Activated CD8-positive, alpha-beta memory T cell treated with anti-CD3 and anti-CD28 coated beads, Interleukin-2, amount 50 U/mL, for 24 hours (primary cell): ENCODE measurements around the gene RIOK3.
"Not testable (repeated sequence)": the region's sequence is repeated elsewhere in the genome, so short reads cannot be mapped to it uniquely, and the experiment has no call there.

ENCODE experiments used
- DNase-seq: peaks from one replicate; pipeline ENCODE4 v3.0.0-alpha.2; 2020; ENCODE audit errors: extremely low read depth

RIOK3 gene

DNA sequence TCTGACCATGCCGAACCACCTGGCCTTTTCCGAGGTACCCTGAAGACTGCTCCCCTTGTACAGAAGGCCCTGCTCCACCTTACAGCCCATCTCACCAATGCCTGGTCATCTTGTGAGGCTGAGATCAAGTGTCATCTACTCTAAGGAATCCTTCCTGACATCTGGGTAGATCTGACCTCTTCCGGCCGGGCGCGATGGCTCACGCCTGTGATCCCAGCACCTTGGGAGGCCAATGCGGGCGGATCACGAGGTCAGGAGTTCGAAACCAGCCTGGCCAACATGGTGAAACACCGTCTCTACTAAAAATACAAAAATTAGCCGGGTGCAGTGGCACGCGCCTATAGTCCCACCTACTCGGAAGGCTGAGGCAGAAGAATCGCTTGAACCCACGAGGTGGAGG is 2.1 kb upstream of the RIOK3 start:
- DNase-seq, result no peak

DNA sequence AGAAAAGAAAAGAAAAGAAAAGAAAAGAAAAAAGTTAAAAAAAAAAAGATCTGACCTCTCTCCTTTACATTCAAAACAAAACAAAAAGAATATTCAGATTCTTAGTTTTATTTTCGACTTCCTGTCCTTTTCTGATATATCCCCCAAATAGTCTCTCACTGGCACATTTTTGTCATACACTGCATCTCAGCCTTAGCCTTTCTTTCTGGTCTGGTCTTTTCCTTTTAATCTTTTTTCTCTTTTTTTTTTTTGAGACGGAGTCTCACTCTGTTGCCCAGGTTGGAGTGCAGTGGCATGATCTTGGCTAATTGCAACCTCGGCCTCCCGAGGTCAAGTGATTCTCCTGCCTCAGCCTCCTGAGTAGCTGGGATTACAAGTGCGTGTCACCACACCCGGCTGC is 1.6 kb upstream of the RIOK3 start:
- no peak for DNase-seq

DNA sequence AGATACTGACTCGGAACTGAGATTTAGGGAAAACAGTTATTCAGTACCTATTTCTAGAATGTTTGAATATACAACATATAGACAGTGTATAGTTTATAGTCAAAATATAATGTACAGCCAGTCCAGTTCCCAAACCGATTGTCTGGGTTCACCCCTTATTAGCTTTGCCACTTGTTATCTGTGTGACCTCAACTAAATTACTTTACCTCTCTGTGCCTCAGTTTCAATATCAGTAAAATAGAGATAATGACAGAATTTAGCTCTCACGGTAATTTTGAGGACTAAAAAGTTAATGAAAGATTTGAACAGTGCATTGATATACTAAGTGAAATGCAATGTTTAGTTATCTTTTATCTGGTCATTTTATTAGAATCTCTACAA is 750 bp upstream of the RIOK3 start:
- no peak for DNase-seq

DNA sequence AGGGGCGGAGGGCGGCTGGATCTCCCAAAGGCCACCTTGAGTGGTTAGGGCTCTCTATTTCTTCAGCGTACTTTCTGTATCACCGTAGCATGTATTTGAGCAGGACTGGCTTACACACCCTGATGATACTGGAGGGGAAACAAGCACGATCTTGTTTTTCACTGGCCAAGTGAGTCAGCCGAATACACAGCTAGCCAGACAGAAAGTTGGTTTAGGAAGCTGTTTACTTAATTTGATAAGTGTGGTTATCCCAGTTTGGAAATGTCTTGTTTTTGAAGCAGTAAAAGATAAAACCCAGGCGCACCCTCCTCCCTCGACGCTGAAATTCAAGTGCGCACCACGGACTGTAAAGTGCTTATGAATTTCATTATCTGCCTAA is 582 bp downstream of the RIOK3 start:
- no peak for DNase-seq

DNA sequence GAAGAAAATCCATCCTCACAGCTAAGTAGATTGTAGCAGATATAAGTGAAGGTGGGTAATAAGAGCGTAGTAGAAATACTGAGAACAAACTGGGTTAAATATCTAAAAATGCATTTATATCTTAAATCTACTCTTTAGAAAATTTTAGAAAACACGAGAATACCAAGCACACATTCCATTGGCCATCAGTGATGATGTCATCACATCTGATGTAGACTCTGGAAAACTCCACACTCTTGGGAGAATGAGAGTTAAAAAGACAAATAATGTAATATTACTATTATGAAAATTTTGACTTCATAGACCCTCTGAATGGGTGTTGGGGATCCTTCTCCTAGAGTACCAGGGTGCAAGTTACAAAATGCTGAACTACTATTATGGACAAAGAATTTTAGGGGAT is 3.7 kb downstream of the RIOK3 start:
- no peak for DNase-seq

DNA sequence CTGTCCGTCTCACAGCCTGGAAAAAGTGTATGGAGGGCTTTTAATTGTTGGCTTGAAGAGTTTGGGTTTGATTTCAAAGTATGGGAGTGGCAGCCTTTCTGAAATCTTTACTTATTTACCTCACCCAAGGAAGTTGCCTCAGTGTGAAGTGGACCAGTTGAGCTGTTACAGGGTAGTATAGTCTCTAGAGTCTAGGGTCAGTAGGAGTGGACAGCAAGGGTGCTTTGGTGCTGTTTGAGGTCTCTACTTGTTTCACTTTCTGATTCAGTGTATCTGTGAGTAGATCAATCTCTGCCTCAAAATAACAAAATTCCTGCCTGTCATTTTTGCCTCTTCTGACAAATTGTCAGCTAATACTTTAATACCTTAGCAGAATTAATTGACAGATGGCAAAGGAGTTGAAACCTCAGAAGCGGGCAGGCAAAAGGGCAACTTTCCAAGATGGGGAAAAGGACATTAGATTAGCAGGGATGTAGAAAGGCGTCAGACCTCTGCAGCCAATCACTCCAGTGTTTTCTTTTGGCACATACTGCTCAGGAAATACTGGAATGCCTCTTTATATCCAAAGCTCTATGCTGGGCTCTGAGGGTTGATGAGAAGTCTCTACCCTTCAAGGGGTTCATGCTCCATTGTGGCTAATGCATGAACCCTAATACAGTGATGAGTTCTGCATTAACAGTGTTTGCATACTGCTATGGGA is 5.9 kb downstream of the RIOK3 start:
- no peak for DNase-seq

DNA sequence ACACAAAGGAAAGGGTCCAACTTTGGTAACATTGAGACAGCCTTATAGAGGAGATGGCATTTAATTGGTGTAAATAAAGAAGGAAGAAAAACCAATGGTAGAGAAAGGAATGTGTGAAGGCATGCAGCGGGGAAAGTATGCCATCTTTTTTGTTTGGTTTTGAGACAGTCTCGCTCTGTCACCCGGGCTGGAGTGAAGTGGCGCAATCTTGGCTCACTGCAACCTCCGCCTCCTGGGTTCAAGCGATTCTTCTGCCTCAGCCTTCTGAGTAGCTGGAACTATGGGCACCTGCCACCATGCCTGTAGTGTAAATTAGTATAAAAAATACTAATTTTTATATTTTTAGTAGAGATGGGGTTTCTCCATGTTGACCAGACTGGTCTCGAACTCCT is 6.4 kb downstream of the RIOK3 start:
- no peak for DNase-seq

DNA sequence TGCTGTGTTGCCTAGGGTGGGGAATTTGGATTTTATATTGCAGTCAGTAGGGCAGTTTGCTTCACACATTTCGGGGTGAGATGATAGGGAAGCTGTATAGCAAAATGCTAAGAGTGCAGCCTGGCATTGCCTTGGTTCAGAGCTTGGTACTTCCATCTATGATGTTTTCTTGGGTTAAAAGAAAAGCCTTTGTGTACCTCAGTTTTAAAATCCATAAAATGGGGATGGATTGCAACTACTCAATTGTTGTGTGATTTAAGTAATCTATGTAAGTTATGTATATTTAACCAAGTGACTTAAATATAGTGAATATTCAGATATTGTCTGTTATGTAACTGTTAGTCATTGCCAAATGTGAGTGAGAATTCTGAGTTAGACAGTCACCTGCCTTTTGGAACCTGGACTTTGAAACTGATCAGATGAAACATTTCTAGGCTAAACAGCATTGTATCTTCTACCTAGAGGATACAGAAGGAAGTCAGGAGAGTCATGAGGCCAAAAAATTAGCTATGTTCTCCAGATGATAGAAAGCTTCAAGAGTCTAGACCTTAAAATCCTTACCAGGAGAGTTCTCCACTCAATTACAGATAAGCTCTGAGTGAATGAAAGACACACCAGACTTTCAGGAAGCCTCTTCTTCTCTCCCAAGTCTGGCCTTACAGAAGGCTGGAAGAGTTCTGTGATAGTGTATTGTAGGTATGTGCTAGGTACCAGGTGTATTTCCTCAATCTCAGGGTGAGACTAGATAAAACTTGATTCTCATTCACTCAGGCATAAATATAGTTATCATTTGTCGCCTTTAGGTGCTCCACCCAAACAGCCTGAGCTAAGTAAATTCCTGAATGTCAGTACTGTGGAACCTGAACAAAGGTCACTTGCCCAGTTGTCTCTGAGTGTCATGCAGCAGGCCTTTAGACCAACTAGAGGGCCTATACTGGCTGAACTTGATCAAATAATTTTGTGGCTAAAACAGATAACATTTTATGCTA is 7.5 kb downstream of the RIOK3 start:
- DNase-seq, result no peak

DNA sequence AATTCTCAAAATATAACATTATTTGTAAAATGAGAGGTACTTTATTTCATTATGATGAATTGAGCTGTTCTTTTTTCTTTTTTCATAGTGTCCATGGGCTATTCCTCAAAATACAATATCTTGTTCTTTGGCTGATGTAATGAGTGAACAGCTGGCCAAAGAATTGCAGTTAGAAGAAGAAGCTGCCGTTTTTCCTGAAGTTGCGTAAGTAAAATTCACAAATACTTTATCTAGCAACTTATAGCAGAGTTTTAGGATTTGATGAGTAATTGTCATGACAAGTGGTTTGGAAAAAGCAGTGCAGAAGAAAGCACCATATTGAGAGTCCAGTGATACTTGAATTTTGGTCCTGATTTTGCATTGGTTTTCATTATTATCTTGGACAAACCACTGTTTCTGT is 9.8 kb downstream of the RIOK3 start:
- DNase-seq, result no peak

DNA sequence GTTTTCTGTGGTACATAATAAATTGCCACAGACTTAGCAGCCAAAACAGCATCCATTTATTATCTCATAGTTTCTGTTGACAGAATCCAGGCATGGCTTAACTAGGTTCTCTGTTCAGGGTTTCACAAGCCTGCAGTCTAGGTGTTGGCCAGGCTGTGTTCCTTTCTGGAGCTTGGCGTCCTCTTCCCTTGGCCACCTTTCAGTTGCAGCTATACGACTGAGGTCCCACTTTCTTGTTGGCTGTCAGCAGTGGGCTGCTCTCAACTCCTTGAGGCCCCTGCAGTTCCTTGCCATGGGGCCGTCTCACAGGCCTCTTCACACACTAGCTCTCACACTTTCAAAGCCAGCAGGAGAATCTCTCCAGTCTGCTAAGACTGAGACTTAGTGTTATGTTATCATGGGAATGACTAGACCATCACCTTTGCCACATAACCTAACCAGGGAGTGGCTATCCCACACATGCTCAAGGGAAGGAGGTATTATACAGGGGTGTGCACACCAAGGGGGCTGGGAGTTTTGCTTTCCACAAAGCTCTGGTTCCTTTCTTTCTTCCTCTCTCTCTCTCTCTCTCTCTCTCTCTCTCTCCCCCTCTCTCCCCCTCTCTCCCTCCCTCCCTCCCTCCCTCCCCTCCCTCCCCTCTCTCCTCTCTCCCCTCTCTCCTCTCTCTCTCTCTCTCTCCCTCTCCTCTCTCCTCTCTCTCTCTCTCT is 15.8 kb downstream of the RIOK3 start:
- DNase-seq, result no peak

DNA sequence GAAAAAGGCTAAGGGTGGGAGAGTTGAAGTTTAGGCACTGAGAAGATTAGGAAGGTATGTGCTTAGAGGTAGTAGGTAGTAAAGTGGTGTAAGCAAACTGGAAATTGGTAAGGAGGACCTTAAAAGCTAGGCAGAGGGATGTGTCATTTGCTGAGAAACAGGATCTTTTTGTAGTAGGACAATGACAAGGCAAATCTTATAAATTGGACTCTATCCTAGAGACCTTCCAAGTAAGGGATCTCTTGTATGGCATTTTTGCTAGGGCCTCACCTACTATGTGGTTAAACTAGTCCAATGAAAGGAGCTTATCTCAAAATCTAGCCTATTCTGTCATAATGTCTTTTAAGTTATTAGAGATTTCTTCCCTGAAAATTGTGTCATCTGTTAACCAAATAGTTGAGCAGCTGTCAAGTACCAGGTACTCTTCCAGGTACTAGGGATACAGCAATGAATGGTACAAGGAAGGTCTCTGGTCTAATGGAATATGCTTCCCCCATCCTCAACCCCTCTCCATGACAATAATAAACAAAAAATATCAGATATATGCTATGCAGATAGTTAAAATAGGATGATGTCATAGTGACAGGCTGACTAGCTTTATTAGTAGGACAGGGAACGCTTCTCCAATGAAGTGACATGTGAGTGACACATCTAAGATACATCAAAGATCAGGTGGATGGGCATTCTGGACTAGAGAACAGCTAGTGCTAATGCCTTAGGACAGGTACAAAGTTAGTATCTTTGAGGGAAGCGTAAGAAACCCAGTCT is 17.7 kb downstream of the RIOK3 start:
- DNase-seq, result no peak

DNA sequence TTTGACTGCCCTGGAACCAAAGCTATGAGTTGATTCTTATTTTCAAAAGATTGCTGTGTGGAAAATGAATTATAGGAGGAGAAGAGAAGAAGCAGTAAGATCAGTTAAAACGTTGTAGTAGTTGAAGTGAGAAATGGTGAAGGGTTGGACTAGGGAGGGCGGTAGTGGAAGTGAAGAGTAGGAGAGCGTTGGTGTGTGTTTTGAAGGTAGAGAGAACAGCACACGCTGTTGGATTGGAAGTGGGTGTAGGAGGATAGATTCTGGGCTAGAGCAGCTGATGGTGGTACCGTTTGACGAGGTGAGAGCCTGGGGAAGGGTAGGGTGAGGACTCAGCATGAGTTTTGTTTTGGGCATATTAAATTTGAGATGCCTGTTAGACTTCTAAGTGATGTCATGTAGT is 18.4 kb downstream of the RIOK3 start:
- DNase-seq, result no peak

DNA sequence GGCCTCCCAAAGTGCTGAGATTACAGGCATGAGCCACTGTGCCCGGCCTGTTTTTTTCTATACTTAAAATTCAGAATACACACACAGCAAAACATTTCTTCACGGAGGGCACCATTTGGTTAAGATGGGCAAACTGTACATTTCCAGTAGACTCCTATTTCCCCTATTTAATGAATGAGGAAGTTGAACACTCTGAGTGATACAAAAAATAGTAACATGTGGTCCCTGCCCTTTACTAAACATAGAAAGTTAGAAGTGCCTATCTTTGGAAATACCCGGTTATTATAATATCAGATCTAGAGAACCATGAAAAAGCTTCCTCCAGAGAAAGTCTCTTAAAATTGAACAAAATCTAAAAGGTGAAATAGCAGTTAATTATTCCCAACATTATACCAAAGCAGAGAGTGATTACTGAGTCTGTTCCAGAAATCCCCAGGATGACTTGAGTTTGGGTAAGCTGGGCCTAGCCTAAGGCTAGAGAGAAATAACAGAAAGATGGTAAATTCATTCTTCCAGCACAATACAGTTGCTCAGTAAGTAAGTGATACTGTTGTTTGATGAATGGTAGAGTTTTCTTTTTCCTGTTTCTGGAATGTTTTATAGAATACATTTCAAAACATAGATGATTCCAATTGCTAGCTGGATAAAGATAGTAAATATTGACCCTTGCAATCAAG is 26.9 kb downstream of the RIOK3 start:
- no peak for DNase-seq

DNA sequence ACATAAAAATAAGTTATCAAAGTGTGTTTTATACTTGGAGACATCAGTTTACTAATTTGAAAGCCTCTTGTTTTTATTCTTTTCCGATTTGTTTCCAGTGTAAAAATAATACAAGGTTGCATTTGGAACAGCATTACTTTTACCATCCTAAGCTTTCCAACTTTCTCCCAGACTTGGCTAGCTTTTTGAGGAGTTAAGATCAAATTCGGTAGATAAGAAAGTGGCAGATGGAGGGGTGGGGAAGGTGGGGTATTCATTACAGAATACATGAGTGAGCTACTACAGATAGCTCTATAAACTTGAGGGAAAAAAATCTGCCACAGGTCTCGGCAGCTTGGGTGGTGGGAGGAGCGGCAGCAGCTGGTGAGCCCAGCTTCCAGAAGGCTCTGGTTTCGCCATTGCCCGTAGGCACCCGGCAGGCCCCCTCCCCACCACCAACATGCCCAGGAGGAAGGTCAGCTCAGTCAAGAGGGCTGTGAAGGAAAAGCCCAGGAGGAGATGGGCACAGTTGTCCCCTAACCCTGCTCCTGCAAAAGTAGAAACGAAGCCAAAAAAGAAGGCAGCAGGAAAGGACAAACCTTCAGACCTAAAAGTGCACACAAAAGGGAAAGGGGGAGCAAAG is 31.6 kb downstream of the RIOK3 start:
- DNase-seq, result no peak

DNA sequence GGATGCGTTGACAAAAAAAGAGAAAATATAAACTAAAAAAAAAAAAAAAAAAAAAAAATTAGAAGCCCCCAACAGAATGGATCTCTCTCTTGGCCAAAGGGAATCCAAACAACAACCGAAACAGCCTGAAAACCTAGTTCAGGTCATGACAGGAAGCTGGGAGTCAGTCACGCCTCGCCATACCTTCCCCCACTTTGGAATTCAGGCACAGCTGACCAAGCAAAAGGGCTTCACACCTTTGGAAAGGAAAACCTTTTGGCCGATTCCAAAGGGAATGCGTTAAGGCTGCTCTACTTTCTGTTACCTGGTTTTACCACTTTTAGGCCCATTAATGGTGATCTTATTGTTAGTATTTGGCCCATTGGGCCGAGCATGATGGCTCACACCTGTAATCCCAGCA is 32.3 kb downstream of the RIOK3 start:
- no peak for DNase-seq

DNA sequence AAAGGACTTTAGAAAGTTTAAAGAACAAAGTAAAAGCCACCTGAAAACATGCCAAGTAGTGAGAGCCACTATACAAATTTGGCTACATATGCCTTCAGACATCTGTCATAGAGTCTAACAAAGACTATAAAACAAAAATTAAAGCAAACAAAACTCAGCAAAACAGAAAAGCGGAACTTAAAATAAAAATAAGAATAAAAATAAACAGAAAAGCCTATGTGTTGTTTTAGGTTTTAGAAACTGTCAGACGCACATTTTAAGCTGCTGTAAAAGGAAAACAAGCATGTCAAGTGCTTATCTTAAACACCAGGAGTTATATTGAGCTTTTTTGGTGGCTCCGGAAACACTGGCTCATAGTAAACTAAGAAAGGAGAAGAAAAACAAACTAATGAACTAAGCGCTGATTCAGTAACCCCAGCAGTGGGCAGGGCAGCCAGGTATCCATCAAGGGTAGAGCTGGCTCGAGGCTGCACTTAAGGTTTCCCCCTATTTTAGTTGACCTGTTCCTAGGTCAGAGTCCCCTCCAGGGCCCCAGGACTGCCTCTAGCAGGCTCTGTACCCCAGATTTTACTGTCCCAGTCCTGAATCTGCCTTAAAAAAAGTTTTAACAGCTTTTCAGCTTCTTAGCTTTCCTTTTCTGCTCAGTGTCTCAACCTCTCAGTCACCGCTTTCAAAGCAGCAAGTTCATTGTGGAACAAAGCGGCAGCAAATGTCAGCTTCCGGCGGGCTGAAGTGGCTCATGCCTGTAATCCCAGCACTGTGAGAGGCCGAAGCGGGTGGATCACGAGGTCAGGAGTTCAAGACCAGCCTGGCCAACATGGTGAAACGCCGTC is 34.9 kb downstream of the RIOK3 start:
- DNase-seq, result no peak

DNA sequence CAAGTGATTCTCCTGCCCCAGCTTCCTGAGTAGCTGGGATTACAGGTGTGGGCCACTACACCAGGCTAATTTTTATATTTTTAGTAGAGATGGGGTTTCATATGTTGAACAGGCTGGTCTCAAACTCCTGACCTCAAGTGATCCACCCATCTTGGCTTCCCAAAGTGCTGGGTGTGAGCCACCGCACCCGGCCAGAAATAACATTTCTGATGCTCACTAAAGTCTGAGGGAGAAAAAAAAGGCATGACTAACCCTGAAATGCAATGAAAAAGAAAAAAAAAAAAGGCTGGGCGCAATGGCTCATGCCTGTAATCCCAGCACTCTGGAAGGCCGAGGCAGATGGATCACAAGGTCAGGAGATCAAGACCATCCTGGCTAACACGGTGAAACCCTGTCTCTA is 36.5 kb downstream of the RIOK3 start:
- DNase-seq, result not testable (repeated sequence)

DNA sequence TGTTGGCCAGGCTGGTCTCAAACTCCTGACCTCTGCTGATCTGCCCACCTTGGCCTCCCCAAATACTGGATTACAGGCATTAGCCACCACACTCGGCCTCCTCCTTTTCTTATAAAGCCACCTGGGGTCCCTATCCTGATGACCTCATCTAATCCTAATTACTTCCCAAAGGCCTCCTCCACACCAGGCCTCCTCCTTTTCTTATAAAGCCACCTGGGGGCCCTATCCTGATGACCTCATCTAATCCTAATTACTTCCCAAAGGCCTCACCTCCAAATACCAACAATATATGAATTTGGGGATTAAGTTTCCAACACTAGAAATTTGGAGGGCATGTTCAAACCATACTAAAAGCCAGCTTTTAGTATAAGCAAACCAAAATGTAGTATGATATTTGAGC is 40.6 kb downstream of the RIOK3 start:
- DNase-seq, result no peak

DNA sequence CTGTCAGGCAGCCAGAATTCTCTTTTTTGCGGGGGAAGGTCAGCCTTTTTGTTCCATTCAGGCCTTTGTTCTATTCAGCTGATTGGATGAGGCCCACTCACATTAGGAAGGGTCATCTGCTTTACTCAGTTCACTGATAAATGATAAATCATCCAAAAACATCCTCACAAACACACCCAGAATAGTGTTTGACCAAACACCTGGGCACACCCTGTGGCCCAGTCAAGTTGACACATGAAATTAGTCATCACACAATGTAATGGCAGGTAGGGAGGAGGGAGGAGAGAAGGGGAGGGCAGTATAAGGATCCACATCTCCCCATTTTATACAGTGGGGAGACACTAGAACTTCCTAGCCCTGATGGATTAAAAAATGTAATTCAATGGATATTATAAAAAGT is 41.9 kb downstream of the RIOK3 start:
- DNase-seq, result no peak
